GM10248 (cell line): ENCODE measurements around the gene OR8B2.
"Not testable (repeated sequence)": the region's sequence is repeated elsewhere in the genome, so short reads cannot be mapped to it uniquely, and the experiment has no call there.

Experiments
- CTCF ChIA-PET: fragments of 300-600 bp; sonication (Branson Sonifier 250); formaldehyde crosslinking; extraction: SDS; loops from one replicate; lab custom pipeline; 2021; ENCODE audit warnings: antibody characterized with exemption; lab: Yijun Ruan, JAX
- POLR2A ChIA-PET: fragments of 350-650 bp; sonication (Branson Sonifier 250); formaldehyde crosslinking; extraction: SDS; loops from one replicate; lab custom pipeline; 2020; ENCODE audit warnings: antibody characterized with exemption; lab: Yijun Ruan, JAX
- DNase-seq: peaks from one replicate; pipeline ENCODE4 v3.0.0; 2012; ENCODE audit errors: extremely low spot score
- CTCF ChIP-seq: IDR thresholded peaks from 2 replicates; pipeline ENCODE4 v1.5.1; 2012; ENCODE audit warnings: mild to moderate bottlenecking, low read depth; ENCODE audit errors: extremely low read depth, missing control alignments, control extremely low read depth

Gene OR8B2

GRCh38 chr11:124405581-124405980 lies 21.3 kb upstream of the OR8B2 start:
- POLR2A ChIA-PET, result no interaction called here
- CTCF ChIA-PET, result interaction anchor here (1.1 to 2.5 kb wide), 3 partner anchors 11 to 334 kb away, joined by 3 to 7 read pairs (median 5); no protein-coding TSS in a partner anchor
- no peak for TF ChIP-seq CTCF
- DNase-seq, result no peak

DNA sequence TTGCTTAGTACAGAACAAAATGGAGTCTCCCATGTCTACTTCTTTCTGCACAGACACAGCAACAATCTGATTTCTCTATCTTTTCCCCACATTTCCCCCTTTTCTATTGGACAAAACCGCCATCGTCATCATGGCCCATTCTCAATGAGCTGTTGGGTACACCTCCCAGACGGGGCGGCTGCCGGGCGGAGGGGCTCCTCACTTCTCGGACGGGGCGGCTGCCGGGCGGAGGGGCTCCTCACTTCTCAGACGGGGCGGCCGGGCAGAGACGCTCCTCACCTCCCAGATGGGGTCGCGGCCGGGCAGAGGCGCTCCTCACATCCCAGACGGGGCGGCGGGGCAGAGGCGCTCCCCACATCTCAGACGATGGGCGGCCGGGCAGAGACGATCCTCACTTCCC lies 18.9 kb upstream of the OR8B2 start:
- CTCF ChIA-PET, result interaction anchor here (0.7 to 3.3 kb wide), 8 partner anchors 8 to 331 kb away, joined by 3 to 20 read pairs (median 6); no protein-coding TSS in a partner anchor
- POLR2A ChIA-PET, DNase-seq: not testable (repeated sequence)

DNA sequence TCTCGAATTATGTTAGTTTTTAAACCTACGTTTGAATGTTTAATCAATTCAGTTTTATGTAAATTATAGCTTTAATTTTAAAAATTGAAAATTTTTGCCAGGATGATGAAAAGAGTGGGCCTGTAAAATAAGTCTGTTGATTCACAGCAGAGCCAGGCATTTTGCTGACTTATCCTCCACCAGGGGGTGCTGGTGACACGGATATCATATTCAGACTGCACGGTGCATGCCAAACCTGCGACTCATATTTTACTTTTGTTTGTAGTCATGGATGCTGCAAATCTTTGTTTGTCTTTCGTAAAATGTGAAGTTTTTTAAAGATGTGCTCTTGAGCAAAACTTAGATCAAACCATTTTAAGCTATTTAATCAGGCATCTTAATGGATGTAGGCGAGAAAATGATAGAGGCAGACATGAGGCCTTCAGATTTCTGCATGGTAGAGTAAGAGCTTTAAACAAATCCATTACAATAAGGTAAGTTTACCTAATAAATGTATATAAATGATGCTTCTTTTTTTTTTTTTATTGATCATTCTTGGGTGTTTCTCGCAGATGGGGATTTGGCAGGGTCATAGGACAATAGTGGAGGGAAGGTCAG lies 18.1 kb upstream of the OR8B2 start:
- ChIA-PET CTCF (interaction anchor here (0.6 to 3.3 kb wide), 30 partner anchors 8 to 1476 kb away, joined by 3 to 20 read pairs (median 4); no protein-coding TSS in a partner anchor), POLR2A (no interaction called here)
- DNase-seq, result peak; percentile 57
- peak; percentile 59 for TF ChIP-seq CTCF

DNA sequence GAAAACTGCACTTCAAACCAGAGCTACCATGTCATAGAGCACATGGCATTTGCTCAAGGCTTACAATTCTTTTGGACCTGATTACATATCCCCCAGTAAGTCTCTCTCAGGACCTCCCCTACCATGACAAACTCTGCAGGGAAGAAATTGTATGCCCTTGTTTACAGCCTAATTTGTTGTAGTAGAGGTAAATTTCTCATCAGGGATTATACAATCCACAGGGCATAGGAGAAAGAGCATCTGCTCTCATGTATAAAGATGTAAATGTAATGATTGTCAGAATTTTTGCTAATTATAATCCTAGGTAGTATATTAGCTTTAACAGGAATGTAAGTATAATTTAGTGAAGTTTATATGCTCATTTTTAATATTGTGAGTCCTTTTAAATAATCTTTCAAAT lies 14.6 kb upstream of the OR8B2 start, which contains the start of gene OR8B3:
Gene OR8B3, minus strand, starts transcription at position 101 of the 400 bp plus-strand sequence. CDS start 1,673 bp downstream, outside the sequence.
- no peak for TF ChIP-seq CTCF
- ChIA-PET POLR2A (no interaction called here), CTCF (no interaction called here)
- no peak for DNase-seq

DNA sequence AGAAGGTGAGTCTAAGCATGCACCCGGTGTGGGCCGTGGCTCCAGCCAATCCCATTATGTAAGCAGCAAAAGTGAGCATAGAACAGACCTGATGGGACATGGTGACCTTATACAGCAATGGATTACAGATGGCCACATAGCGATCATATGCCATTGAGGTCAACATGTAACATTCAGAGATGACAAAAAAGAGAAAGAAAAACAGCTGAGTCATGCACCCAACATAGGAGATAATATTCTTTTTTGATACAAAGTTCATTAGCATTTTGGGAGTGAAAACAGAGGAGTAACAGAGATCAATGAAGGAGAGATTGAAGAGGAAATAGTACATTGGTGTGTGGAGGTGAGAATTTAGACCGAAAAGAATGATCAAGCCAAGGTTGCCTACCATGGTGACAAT lies 12.5 kb upstream of the OR8B2 start:
- POLR2A ChIA-PET, CTCF ChIA-PET, DNase-seq: not testable (repeated sequence)

- no peak for DNase-seq
- TF ChIP-seq CTCF, result no peak
- ChIA-PET POLR2A (no interaction called here), CTCF (interaction anchor here (0.9 kb wide), 1 partner anchor 8 kb away, joined by 4 read pairs; no protein-coding TSS in a partner anchor)
These were observed 10.1 kb upstream of the OR8B2 start for GRCh38 chr11:124394408-124394807.

- DNase-seq, POLR2A ChIA-PET, CTCF ChIA-PET: not testable (repeated sequence)
These were observed 1.4 kb downstream of the OR8B2 start for GRCh38 chr11:124382857-124383256.

DNA sequence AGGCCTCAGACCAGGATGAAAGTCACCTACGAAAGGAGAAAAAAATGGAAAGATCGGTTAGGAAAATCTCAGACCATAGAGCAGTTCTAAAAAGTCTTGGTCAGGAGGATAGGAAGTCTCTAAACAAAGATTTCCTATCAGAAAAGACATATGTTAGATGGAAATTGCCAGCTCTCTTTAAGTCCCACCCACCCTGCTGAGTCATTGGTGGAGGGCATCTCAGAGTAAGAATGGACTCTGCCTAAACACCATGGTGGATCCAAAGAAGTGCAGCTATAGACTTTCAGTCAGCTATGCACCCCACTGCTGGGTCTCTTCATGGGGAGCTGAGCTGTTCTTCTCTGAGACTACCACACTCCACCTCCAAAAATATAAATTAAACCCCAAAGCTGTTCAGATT lies 3.7 kb downstream of the OR8B2 start:
- ChIA-PET CTCF (interaction anchor here (1.5 kb wide), 1 partner anchor 22 kb away, joined by 5 read pairs; no protein-coding TSS in a partner anchor), POLR2A (no interaction called here)
- TF ChIP-seq CTCF, result no peak
- DNase-seq, result no peak
